ENCODE results near the gene PRPSAP1. TPM values are rescaled to one million over a fixed set of nuclear protein-coding genes. Genes with fewer than 3 reads are reported as not detected.

Gene PRPSAP1
- total RNA-seq, 2 experiments from 2014 or later, result 10.8 to 12.1 TPM

DNA sequence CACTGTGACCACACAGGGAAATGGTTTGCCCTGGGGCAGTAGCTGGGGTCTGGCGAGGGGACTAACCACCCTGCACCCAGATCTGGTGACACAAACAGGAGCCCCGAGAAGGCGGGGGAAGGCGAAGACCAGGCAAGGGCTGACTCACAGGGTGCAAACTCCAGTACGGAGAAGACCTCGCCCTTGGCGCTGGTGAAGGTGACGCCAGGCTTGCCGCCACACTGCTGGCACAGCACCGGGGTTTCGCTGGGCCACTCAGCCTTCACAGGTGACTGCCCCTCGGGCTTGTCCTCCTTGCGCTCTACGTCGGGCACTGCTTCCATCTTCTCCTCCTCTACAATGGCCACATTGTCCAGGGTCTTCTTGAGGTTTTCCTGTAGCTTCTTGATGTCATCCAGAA is 42.3 kb upstream of the PRPSAP1 start:
- intact Hi-C loops (cut with DNase I, micrococcal nuclease), result loop anchor here in 1 of 2 experiments (5.0 kb wide), 2 partner anchors 274 to 384 kb away; no protein-coding TSS in a partner anchor
- POLR2A ChIA-PET, result interaction anchor here (0.8 kb wide), 1 partner anchor 43 kb away, joined by 3 read pairs; the partner anchor contains the start of gene PRPSAP1
- ATAC-seq (ENCODE audit: poor library complexity), result no peak
- Histone ChIP-seq H3K27me3 (ENCODE audit: control insufficient read depth in 1 of 2, insufficient read depth in 2 of 2, low read length in 2 of 2) (no peaks in the 10 kb centered on the region), H3K4me3 (ENCODE audit: low read length) (no peak overlapping the region), H3K9me3 (ENCODE audit: control insufficient read depth in 1 of 2, insufficient read depth in 1 of 2, low read length in 2 of 2) (no peaks in the 10 kb centered on the region), H3K27ac (ENCODE audit: low read depth in 1 of 2, low read length in 2 of 2) (no peak overlapping the region), H3K36me3 (ENCODE audit: insufficient read depth, low read length) (peaks cover 76% of the 10 kb centered on the region), H3K4me1 (ENCODE audit: insufficient read depth, low read length) (no peaks in the 10 kb centered on the region)
- H3K27ac Mint-ChIP-seq, result no peak overlapping the region
- no peaks in the 10 kb centered on the region for H3K4me1 Mint-ChIP-seq (ENCODE audit: low read depth)
- no peaks in the 10 kb centered on the region for H3K9me3 Mint-ChIP-seq
- H3K36me3 Mint-ChIP-seq (ENCODE audit: low read depth), result peaks cover 59% of the 10 kb centered on the region
- H3K27me3 Mint-ChIP-seq, result no peaks in the 10 kb centered on the region
- no peak overlapping the region for H3K4me3 Mint-ChIP-seq
- CTCF ChIA-PET, result interaction anchor here (3.8 kb wide), 1 partner anchor 11 kb away, joined by 31 read pairs; the partner anchor contains the start of gene SPHK1
- no peak for TF ChIP-seq CTCF (IDR thresholded peaks at IDR 0.05)
- DNase-seq, result no peak

DNA sequence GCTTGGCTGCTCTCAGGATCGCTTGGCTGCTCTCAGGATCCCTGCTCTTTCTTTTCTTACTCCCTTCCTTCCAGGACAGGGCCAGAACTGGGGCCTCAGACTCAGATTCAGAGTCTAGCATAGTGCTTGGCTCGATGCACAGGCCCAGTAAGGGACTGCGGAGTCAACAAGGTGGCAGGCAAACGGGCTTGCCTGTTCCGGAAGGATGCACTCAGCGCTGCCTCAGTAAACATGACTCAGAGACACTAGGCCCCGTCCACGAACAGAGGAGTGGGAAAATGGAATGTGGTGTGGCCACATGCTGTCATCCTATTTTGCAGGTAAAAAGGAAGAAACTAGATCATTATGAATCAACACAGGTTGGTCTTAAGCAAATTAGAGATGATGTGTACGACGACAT is 40.5 kb upstream of the PRPSAP1 start:
- Histone ChIP-seq H3K9me3 (ENCODE audit: control insufficient read depth in 1 of 2, insufficient read depth in 1 of 2, low read length in 2 of 2) (no peaks in the 10 kb centered on the region), H3K4me3 (ENCODE audit: low read length) (no peak overlapping the region), H3K4me1 (ENCODE audit: insufficient read depth, low read length) (no peaks in the 10 kb centered on the region), H3K36me3 (ENCODE audit: insufficient read depth, low read length) (peaks cover 67% of the 10 kb centered on the region), H3K27me3 (ENCODE audit: control insufficient read depth in 1 of 2, insufficient read depth in 2 of 2, low read length in 2 of 2) (no peaks in the 10 kb centered on the region), H3K27ac (ENCODE audit: low read depth in 1 of 2, low read length in 2 of 2) (no peak overlapping the region)
- Mint-ChIP-seq H3K27me3 (no peaks in the 10 kb centered on the region), H3K36me3 (ENCODE audit: low read depth) (peaks cover 51% of the 10 kb centered on the region), H3K4me1 (ENCODE audit: low read depth) (no peaks in the 10 kb centered on the region), H3K4me3 (no peak overlapping the region), H3K27ac (no peak overlapping the region), H3K9me3 (no peaks in the 10 kb centered on the region)
- DNase-seq, result no peak
- ATAC-seq (ENCODE audit: poor library complexity), result no peak
- CTCF ChIA-PET, result no interaction called here
- intact Hi-C loops (cut with DNase I, micrococcal nuclease), result no loop called here
- POLR2A ChIA-PET, result no interaction called here
- TF ChIP-seq CTCF (IDR thresholded peaks at IDR 0.05), result no peak

- Histone ChIP-seq H3K27me3 (ENCODE audit: control insufficient read depth in 1 of 2, insufficient read depth in 2 of 2, low read length in 2 of 2) (no peaks in the 10 kb centered on the region), H3K9me3 (ENCODE audit: control insufficient read depth in 1 of 2, insufficient read depth in 1 of 2, low read length in 2 of 2) (no peaks in the 10 kb centered on the region), H3K4me3 (ENCODE audit: low read length) (no peak overlapping the region), H3K27ac (ENCODE audit: low read depth in 1 of 2, low read length in 2 of 2) (no peak overlapping the region), H3K36me3 (ENCODE audit: insufficient read depth, low read length) (peaks cover 40% of the 10 kb centered on the region), H3K4me1 (ENCODE audit: insufficient read depth, low read length) (peaks cover under 1% of the 10 kb centered on the region)
- DNase-seq, result no peak
- ChIA-PET CTCF (no interaction called here), POLR2A (no interaction called here)
- no peak overlapping the region for H3K4me3 Mint-ChIP-seq
- no peak for TF ChIP-seq CTCF (IDR thresholded peaks at IDR 0.05)
- H3K4me1 Mint-ChIP-seq (ENCODE audit: low read depth), result no peaks in the 10 kb centered on the region
- no peak overlapping the region for H3K27ac Mint-ChIP-seq
- intact Hi-C loops (cut with DNase I, micrococcal nuclease), result no loop called here
- ATAC-seq (ENCODE audit: poor library complexity), result no peak
- no peaks in the 10 kb centered on the region for H3K9me3 Mint-ChIP-seq
- H3K36me3 Mint-ChIP-seq (ENCODE audit: low read depth), result peaks cover 33% of the 10 kb centered on the region
- no peaks in the 10 kb centered on the region for H3K27me3 Mint-ChIP-seq
These were observed 37.5 kb upstream of the PRPSAP1 start for GRCh38 chr17:76391200-76391715.
